ENCODE measurements around the gene RGS13.

DNA sequence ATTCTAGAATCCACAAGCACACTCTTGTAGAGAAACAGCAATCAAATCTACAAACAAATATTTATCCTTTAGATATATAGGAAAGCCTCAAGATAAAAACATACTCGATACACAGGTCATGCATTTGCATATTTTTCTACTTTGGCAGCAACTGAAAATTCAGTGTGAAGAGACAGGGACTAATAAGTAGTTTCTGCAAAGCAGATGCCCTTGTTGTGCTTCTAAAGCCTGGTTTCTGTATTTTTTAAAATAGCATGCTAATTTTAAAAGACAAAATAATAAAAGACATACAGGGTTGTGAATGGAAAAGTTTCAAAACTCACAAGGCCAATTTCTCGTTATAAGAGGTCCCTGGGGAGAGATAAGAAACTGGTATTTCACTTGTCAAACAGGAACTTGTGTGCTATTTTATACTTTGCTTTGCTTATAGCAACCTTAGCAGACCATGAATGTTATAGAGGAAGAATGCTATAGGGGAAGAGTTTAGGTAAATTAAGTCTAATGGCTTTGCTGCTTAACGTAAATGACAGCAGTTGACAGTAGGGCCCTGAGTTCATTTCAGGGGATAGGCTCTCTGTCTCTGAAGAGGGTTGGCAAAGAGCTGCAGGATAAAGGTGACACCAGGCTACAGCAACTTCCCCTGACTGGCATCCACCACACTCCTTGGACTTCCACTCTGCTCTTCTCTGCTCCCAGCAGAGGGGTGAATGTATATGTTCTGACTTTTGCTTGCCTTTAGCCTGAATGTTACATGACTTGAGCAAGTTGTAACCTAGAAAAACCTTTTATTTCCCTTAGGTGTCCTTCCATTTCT lies 9.4 kb upstream of the RGS13 start:
- TF ChIP-seq CTCF (IDR thresholded peaks at IDR 0.05) = no peak
- no peak for TF ChIP-seq EZH2phosphoT487 (IDR thresholded peaks at IDR 0.05)
